Neural progenitor cell (in vitro differentiated cells): ENCODE data around the gene NUP210. TPM values are rescaled to one million over a fixed set of nuclear protein-coding genes. Genes with fewer than 3 reads are reported as not detected.
A peak's percentile ranks its signal among the peaks of the same experiment; 100 is the strongest.

Experiments used
- DNase-seq: peaks from one replicate; pipeline ENCODE4 v3.0.0-alpha.2; 2016; ENCODE audit warnings: low spot score
- H2AFZ ChIP-seq: fragments of 200-600 bp; sonication (generic); replicated peaks from 2 replicates; pipeline ENCODE4 v1.6.1; 2016; ENCODE audit warnings: antibody characterized with exemption
- H3F3A ChIP-seq: fragments of 200-600 bp; sonication (generic); 2 replicates; pipeline ENCODE4 v1.6.1; 2016; ENCODE audit warnings: antibody characterized with exemption, low read depth
- H3K27ac ChIP-seq: fragments of 200-600 bp; sonication (generic); 2 replicates; pipeline ENCODE4 v1.5.1; 2016; ENCODE audit warnings: mild to moderate bottlenecking
- H3K27me3 ChIP-seq: fragments of 200-600 bp; sonication (generic); 2 replicates; pipeline ENCODE4 v1.6.1; 2016; ENCODE audit warnings: mild to moderate bottlenecking, moderate library complexity
- H3K36me3 ChIP-seq: fragments of 200-600 bp; sonication (generic); 2 replicates; pipeline ENCODE4 v1.5.1; 2016
- H3K4me1 ChIP-seq: fragments of 200-600 bp; sonication (generic); 2 replicates; pipeline ENCODE4 v1.6.1; 2016; ENCODE audit warnings: mixed run types
- H3K4me2 ChIP-seq: fragments of 200-600 bp; sonication (generic); 2 replicates; pipeline ENCODE4 v1.6.1; 2016
- H3K4me3 ChIP-seq: fragments of 200-600 bp; sonication (generic); 2 replicates; pipeline ENCODE4 v1.5.1; 2016
- H3K79me2 ChIP-seq: fragments of 200-600 bp; sonication (generic); 2 replicates; pipeline ENCODE4 v1.6.1; 2016; ENCODE audit warnings: low read depth
- H3K9ac ChIP-seq: fragments of 200-600 bp; sonication (generic); 2 replicates; pipeline ENCODE4 v1.6.1; 2016
- H3K9me3 ChIP-seq: fragments of 200-600 bp; sonication (generic); 2 replicates; pipeline ENCODE4 v1.5.1; 2016; ENCODE audit warnings: low read depth
- H4K20me1 ChIP-seq: fragments of 200-600 bp; sonication (generic); 2 replicates; pipeline ENCODE4 v1.6.1; 2016; ENCODE audit warnings: low read depth
- H3K27ac Mint-ChIP-seq: 3 replicates; pipeline ENCODE4 v1.8.0; 2021; ENCODE audit warnings: mixed read lengths
- H3K27me3 Mint-ChIP-seq: 2 replicates; pipeline ENCODE4 v1.8.0; 2022; ENCODE audit warnings: low read depth, mild to moderate bottlenecking, inconsistent platforms, moderate library complexity, mixed read lengths; ENCODE audit not compliant: insufficient read depth
- H3K36me3 Mint-ChIP-seq: 3 replicates; pipeline ENCODE4 v1.8.0; 2021; ENCODE audit warnings: mixed read lengths
- H3K4me1 Mint-ChIP-seq: 3 replicates; pipeline ENCODE4 v1.8.0; 2021; ENCODE audit warnings: mixed read lengths
- H3K4me3 Mint-ChIP-seq: 3 replicates; pipeline ENCODE4 v1.8.0; 2021; ENCODE audit warnings: mild to moderate bottlenecking, moderate library complexity, mixed read lengths
- H3K9me3 Mint-ChIP-seq: 3 replicates; pipeline ENCODE4 v1.8.0; 2020; ENCODE audit warnings: mixed read lengths
- EZH2 ChIP-seq: fragments of 200-600 bp; sonication (generic); IDR thresholded peaks from 2 replicates; pipeline ENCODE4 v1.6.1; 2017; ENCODE audit warnings: antibody characterized with exemption, mild to moderate bottlenecking, moderate library complexity
- EZH2phosphoT487 ChIP-seq: fragments of 200-600 bp; sonication (generic); IDR thresholded peaks from 2 replicates; pipeline ENCODE4 v1.6.1; 2017; ENCODE audit warnings: antibody characterized with exemption
- small RNA-seq: library from RNA; depleted of rRNA; stranded (forward); fragments of <200 nt; gene quantifications from one replicate; pipeline ENCODE3, GENCODE V24; 2015
- total RNA-seq: library from RNA; depleted of rRNA; stranded (reverse); fragments of >200 nt; gene quantifications from 2 replicates; pipeline ENCODE4 v1.2.3, GENCODE V29; 2015; ENCODE audit warnings: low replicate concordance
- TF ChIP-seq, protein P1 (sequence below): fragments of 200-600 bp; sonication (generic); IDR thresholded peaks from 2 replicates; pipeline ENCODE4 v1.5.1; 2017; ENCODE audit warnings: antibody characterized with exemption, mild to moderate bottlenecking

NUP210 gene
- total RNA-seq, 1 donor from 2014 or later = 37.1 TPM

DNA sequence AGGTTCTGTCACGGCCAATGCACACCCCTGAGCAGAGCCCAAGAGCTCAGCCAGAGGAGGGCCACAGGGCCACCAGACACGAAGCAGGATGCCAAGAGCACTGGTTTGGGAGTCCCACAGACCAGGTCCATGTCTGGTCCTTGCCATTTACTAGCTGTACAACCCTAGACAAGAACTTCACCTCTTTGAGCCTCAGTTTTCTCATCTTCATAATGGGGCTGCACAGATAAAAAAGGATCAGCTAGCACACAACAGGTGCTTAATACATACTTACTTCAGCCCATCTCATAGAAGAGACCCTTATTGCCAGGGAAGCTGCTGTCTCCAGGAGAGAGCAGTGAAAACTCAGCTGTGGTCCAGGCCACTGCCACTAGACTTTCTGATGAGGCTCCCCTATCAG, 152.0 kb downstream of the NUP210 start:
- peaks cover 7% of the 10 kb centered on the region for H3K27me3 Mint-ChIP-seq
- Histone ChIP-seq H3K36me3 (no peaks in the 10 kb centered on the region), H3F3A (no peaks in the 10 kb centered on the region), H4K20me1 (no peaks in the 10 kb centered on the region), H2AFZ (no peak overlapping the region), H3K4me2 (no peak overlapping the region), H3K27me3 (no peaks in the 10 kb centered on the region), H3K9me3 (no peaks in the 10 kb centered on the region), H3K4me1 (peaks cover 7% of the 10 kb centered on the region), H3K27ac (no peak overlapping the region), H3K4me3 (no peak overlapping the region), H3K79me2 (no peaks in the 10 kb centered on the region), H3K9ac (no peak overlapping the region)
- H3K4me3 Mint-ChIP-seq = peak overlapping the region; percentile 71
- no peak for DNase-seq
- H3K27ac Mint-ChIP-seq = no peak overlapping the region
- H3K9me3 Mint-ChIP-seq = peaks cover 10% of the 10 kb centered on the region
- H3K4me1 Mint-ChIP-seq = peaks cover 26% of the 10 kb centered on the region
- H3K36me3 Mint-ChIP-seq = no peaks in the 10 kb centered on the region
- TF ChIP-seq, protein P1, sequence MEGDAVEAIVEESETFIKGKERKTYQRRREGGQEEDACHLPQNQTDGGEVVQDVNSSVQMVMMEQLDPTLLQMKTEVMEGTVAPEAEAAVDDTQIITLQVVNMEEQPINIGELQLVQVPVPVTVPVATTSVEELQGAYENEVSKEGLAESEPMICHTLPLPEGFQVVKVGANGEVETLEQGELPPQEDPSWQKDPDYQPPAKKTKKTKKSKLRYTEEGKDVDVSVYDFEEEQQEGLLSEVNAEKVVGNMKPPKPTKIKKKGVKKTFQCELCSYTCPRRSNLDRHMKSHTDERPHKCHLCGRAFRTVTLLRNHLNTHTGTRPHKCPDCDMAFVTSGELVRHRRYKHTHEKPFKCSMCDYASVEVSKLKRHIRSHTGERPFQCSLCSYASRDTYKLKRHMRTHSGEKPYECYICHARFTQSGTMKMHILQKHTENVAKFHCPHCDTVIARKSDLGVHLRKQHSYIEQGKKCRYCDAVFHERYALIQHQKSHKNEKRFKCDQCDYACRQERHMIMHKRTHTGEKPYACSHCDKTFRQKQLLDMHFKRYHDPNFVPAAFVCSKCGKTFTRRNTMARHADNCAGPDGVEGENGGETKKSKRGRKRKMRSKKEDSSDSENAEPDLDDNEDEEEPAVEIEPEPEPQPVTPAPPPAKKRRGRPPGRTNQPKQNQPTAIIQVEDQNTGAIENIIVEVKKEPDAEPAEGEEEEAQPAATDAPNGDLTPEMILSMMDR = no peak

DNA sequence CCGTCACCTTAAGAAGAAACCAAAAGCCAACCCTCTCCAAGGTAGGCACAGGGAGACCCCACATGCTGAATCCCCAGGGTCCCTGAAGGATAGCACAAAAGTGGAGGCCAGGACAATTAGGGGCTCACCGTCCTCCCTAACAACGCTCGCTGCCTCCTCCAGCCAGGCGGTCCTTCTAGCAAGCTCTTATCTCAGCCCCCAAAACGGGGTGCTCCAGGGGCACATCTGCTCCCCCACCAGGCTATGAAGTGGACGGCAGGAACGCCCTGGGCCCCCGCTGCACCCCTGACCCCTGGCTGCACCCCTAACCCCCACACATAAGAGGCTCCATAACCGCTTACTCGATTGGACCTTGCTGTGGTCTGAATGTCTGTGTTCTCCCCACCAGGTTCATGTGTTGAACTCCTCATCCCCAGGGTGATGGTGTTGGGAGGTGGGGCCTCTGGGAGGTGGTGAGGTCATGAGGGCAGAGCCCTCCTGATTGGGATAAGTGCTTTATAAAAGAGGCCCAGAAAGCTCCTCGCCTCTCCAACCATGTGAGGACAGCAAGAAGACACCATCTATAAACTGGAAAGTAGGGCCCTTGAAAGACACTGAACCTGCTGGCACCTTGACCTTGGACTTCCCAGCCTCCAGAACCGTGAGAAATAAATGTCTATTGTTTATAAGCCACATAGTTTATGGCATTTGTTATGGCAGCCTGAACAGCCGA, 153.3 kb downstream of the NUP210 start:
- H3K4me1 ChIP-seq = peaks cover 7% of the 10 kb centered on the region
- DNase-seq = no peak
- H3K79me2 ChIP-seq = no peaks in the 10 kb centered on the region
- H2AFZ ChIP-seq = no peak overlapping the region
- Mint-ChIP-seq H3K4me3 (no peak overlapping the region), H3K4me1 (peaks cover 33% of the 10 kb centered on the region), H3K9me3 (peaks cover 10% of the 10 kb centered on the region), H3K36me3 (no peaks in the 10 kb centered on the region), H3K27me3 (peaks cover 11% of the 10 kb centered on the region), H3K27ac (no peak overlapping the region)
- H3K27ac ChIP-seq = no peak overlapping the region
- H3K9ac ChIP-seq = no peak overlapping the region
- no peaks in the 10 kb centered on the region for H3F3A ChIP-seq
- H3K4me2 ChIP-seq = no peak overlapping the region
- H4K20me1 ChIP-seq = no peaks in the 10 kb centered on the region
- no peaks in the 10 kb centered on the region for H3K36me3 ChIP-seq
- H3K4me3 ChIP-seq = no peak overlapping the region
- no peaks in the 10 kb centered on the region for H3K9me3 ChIP-seq
- TF ChIP-seq EZH2phosphoT487 (no peak), EZH2 (no peak)
- TF ChIP-seq, protein P1 = no peak
- H3K27me3 ChIP-seq = no peaks in the 10 kb centered on the region

Small RNA genes lying within 50 kb of the gene (small RNA-seq; reads per million reads assigned to genes)
- gene AC027124.2 = not detected

Other genes starting within 250 kb of the NUP210 start
- gene HDAC11, start 60.0 kb upstream of the NUP210 start, total RNA-seq = 4.8 and 12.6 TPM in 2 replicates
- gene FBLN2, start 128.8 kb upstream of the NUP210 start, total RNA-seq = 15.0 and 15.9 TPM in 2 replicates